ENCODE data around the gene IKBKG.

DNA sequence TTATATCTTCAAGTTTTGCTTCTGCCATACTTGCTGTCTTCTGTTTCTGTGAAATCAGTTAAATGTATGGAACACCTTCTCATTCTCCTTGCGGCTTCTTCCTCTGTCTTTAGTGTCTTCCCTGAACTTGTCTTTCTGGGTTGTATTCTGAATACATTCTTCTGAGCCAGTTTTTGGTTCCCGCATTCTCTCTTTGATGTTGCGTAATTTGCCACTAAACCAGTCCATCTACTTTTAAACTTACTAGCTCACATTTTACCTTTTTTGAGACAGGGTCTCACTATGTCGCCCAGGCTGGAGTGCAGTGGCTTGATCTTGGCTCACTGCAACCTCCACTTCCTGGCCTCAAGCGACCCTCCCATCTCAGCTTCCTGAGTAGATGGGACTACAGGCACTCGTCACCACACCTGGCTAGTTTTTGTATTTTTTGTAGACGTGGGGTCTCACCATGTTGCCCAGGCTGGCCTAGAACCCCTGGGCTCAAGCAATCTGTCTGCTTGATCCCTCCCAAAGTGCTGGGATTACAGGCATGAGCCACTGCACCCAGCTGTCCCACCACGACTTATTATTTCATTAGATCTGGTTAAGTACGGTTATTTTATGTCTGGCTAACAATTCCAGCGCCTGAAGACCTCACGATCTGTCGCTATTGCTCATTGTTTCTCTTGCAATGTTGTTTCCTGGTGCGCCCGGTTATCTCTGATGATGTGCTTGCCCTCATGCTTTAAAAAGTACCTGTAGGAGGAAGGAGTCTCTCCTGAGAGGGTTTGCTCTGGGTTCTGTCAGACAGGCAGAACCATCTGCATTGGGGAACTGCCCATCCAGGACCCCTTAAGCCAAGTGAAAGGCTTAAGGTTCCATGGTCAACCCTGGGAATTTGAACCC is 21.6 kb upstream of the IKBKG start:
- TF ChIP-seq POLR2AphosphoS5 (IDR thresholded peaks at IDR 0.05; ENCODE audit: borderline replicate concordance, low read depth, low read length): no peak
- no peak for TF ChIP-seq EZH2 (IDR thresholded peaks at IDR 0.05)
- TF ChIP-seq FOXP2 (optimal IDR thresholded peaks at IDR 0.05; ENCODE audit: control extremely low read depth, extremely low read length, insufficient read depth): no peak
